GM21737 (cell line): ENCODE measurements around the gene ANO5.
"Not testable (repeated sequence)": the region's sequence is repeated elsewhere in the genome, so short reads cannot be mapped to it uniquely, and the experiment has no call there.

Experiments used
- ATAC-seq: cut with Tn5 transposase; IDR thresholded peaks from one replicate; pipeline ENCODE4 v1.9.1; 2021; ENCODE audit warnings: mild to moderate bottlenecking, moderate library complexity; ENCODE audit not compliant: unreplicated experiment

ANO5 gene

DNA sequence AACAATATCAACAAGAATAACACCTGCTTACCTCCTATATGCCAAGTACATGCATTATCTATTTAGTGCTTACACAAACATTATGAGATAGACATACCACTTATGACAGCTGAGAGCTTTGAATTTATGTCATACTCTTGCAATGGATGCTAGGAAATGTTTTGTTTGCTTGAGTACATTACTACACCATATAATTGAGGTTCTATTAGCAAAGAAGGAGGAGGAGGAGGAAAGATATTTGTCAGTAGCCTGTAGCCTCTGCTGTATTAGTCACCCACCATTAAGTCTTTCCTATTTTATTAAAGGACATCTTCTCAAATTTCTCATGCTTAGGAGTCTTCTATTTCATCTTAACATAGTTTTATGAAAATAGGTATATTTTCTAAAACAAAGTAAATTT lies 6.4 kb downstream of the ANO5 start:
- ATAC-seq: no peak

DNA sequence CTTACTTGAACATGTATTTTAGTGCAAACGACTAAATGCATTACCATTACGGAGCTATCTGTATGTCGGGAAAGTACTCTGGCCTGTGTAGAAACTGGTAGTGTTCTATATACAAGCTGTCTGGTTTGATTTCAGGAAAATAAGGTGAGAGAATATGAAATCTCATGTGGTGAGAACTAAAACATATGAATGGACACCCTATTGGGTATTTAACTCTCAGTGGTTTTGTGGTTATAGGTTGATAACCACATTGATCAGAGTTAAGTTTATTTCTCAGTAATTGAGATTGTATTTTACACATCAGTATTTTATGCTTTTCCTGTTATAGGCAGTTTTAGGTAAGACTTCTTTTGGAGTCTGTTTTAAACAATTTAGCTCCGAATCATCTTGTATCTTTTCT lies 10.4 kb downstream of the ANO5 start:
- ATAC-seq: no peak

DNA sequence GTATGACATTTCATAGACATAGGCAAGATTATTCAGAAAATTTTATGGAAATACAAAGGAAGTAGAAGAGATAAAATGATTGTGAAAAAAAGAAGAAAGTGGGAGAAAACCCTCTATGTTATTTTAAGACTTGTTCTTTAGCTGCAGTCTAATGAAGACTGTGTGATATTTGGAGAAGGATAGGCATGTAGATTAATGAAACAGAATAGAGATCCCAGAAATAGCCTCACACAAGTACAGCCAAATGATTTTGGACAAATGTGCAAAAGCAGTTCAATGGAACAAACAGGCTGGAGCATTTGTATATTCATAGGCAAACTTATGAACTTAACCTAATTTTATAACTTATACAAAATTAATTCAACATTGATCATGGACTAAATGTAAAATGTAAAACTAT lies 14.3 kb downstream of the ANO5 start:
- ATAC-seq: no peak

DNA sequence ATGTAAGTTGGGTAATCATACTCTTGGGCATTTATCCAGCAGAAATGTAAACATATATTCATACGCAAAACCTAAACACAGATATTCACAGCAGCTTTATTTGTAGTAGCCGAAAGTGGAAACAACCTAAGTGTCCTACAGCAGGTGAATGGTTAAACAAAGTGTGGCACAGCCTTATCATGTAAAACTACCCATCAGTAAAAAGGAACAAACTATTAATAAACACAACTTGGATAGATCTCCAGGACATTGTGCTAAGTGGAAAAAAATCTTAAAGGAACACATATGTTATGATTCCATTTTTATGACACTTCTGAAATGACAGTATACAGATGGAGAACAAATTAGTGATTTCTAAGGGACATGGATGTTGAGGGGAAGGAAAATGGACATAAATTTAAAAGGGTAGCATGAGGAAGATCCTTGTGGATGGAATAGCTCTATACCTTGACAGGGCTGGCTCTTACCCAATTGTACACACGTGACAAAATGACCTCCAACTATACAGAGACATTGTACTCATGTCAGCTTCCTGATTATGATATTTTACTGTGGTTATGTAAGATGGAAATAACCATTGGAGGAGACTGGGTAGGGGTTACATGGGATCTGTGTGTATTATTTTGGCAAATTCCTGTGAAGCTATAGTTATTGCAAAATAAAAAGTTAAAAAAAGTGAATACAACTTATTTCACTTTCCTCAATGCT lies 15.4 kb downstream of the ANO5 start:
- no peak for ATAC-seq

DNA sequence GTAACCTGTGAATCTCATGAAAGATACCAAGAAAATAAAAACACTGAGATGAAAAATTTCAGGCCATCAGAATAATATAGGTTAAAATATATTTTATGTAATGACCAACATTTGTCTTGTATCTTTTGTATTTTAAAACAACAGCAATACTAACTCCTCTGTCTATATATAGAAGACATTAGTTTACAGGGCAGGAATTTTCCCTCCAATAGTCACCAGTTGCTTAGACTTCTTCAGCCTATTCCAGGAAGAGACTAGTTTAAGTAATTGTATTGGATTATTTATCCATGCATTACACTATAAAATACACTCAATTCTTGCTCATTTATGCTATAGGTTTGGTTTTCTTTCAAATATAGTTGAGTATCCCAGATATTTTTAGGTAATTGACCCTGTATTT lies 24.1 kb downstream of the ANO5 start:
- ATAC-seq: no peak

DNA sequence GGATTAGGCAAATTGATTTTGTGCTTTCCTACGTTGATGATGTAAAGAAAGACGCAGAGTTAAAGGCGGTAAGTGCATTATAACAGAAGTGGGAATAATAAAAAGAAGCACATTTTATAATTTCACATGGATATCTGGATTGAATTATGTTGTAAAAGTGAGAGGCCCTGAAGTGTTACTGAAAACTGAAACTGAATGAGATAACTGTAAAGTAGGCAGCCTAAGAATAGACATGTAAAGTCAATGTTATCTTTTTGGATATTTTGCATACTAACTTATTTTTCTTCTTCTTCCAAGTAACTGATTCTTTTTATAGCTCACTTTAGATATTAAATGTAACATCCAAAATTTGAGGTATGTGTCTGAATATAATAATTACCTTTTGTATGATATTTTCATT lies 28.3 kb downstream of the ANO5 start:
- ATAC-seq: no peak

DNA sequence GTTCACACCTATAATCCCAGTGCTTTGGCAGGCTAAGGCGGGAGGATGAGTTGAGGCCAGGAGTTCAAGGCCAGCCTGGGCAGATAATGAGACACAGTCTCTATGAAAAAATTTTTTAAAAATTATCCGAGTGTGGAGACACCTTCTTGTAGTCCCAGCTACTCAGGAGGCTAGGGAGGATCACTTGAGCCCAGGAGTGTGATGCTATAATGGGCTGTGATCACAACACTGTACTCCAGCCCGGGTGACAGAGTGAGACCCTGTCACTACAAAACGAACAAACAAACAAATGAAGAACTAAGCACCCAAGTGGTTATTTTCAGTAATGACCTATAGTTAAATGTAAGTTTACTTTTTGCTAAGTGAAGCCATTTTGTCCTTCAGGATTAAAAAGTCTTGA lies 32.3 kb downstream of the ANO5 start:
- ATAC-seq: no peak

DNA sequence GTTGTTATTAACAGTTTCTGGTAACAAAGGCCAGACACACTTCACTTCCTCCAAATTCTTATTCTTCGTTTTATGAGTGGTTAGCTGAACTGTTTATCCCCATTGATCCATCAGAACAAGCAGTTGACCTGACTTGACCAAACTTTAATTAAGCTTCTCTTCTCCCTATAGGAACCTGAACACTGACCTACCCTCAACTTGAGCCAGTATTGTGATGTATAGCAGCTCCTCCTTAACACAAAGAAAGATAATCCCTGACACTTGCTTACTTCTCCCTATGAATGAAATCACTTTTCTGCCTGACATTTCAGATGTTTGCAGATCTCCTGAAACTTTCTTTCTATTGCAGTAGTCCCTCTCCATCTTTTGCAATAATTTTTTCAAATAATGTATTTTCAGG lies 41.9 kb downstream of the ANO5 start:
- no peak for ATAC-seq

DNA sequence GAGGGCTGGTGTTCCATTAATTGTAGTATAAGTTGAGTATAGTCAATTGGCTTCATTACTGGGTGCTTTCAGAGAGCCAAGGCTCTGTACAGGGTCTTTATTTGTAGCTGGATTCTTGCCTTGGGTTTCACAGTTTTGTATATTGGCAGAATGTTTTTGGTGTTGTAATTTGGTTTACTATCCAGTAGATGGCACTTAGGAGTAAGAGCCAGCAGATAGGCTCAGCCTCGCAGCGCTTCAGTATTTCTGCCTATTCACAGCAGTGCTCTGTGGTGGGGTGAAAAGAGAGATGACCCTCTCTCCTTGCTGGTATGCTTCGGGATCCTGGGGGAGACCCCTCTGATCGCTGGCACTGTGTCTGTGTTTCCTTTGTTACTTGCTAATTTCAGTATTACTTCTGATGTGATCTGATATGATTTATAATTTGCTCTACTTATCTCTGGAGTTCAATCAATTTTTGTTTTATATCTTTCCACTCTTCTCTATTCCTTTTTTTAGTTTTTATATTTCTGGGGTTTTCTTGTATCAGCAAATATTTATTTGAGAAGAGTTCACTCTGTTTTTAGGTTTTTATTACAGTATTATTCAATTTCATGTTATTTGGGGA lies 52.2 kb downstream of the ANO5 start:
- ATAC-seq: peak; percentile 95

DNA sequence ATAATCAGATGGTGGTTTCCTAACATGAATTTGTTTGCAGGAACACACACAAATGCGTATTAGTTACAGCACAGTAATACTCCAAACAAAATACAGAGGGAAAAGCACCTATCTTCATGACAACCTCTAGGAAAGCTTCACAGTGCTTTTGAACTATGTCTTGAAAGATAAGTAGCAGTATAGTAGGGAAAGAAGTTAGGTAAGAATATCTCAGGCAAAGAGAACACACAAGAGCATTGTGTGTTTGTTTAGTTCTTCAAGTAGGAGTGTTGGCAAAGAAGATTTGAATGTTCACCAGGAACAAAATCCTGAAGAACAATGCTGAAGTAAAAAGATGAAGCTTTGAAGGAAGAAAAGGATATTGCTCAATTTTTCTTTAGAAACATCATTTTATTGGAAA lies 54.1 kb downstream of the ANO5 start:
- no peak for ATAC-seq

DNA sequence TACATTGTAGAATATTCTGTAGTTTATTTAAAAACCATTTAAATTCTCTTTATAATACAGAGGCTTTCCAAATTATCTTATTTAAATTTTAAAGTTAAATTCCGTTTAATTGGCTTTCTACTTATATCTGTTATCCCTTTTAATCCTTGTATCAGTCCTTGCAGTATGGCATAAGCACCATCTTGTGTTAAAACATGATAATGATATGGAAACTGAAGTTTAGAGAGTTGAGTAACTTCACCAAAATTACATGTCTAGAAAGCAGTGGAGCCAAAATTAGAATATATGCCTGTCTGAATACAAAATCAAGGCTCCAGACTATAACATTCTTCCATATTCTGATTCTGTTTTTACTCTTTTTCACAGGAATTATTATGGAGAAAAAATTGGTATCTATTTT lies 57.0 kb downstream of the ANO5 start:
- no peak for ATAC-seq

DNA sequence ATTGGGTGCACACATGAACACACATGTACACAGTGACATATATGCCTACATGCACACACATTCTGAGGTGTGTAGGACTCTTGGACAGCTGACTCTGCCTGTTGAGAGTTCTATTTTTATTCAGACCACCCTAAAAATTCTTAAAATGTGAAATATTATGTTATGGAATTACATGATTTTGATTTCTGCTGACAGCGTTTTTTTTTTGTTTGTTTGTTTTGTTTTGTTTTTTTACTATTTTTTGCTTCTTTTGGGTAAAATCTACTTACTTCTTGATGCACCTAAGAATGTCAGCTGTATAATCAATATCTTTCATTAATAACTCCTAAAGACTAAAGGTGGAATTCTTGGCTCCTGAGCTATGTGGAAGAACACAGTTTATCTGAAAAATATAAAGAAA lies 64.0 kb downstream of the ANO5 start:
- no peak for ATAC-seq

DNA sequence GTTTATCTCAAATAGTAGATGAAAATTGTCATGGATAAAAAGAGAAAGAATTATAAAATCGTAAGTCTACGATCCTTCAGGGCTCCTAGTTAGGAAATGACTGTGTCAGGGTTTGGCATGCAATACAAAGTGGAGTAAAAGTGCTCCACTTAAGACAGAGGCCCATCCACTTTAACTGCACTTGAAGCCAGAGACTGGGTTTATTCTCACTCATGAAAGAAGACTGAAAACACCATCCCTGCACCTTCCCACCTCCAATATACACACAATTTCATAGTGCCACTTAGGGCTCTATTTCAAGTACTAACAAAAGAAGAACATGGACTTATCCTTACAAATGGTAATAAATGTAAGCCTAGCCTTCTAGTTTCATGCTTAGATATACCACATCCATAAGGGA lies 70.7 kb downstream of the ANO5 start:
- ATAC-seq: no peak

DNA sequence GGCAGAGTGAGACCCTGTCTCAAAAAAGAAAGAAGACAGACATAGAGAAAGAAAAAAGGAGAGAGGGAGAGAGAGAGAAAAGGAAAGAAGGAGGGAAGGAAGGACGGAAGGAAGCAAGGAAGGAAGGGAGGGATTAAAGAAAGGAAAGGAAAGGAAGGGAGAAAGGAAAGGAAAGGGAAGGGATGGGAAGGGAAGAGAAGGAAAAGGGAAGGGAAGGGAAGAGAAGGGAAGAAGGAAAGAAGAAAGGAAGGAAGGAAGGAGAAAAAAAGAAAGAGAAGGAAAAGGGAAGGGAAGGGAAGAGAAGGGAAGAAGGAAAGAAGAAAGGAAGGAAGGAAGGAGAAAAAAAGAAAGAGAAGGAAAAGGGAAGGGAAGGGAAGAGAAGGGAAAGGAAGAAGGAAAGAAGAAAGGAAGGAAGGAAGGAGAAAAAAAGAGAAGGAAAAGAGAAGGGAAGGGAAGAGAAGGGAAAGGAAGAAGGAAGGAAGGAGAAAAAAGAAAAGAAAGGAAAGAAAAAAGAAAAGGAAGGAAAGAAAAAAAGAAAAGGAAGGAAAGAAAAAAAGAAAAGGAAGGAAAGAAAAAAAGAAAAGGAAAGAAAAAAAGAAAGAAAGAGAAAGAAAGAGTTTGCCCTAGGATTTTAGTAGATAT lies 76.2 kb downstream of the ANO5 start:
- ATAC-seq: not testable (repeated sequence)

DNA sequence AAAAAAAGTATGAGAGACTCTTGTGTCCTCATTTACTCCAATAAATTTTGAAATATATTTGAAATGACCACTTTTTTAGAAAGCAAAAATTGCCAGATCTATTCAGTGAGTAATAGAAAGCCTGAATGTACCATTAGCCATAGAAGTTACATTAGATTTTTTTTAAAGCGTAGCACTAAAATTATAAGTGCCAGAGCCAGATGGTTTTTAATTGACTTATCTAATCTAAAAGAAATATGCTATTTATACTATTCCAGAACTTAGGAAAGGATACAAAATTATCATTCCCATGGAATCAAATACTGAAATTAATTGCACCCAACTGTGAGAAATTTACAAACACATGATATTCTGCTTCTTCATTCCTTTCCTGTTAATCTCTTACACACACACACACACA lies 80.9 kb downstream of the ANO5 start:
- no peak for ATAC-seq

DNA sequence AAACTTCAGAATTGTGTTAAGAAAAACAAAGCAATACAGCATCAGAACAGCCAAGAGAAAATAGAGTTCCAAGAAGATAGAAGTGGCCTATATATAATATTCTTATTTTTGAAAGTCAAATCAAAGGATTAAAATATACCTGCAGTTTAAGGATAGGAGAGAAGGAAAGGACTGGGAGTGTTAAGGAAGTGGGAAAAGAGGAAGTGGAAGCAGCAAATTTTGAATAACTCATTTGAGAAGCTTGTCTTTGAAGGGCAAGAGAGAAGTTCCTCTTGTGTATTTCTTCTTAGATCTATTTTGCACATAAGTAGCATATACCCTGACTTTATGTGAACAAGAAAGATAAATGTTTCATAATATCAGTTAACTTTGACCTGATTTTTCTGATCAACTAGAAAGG lies 82.7 kb downstream of the ANO5 start:
- no peak for ATAC-seq

DNA sequence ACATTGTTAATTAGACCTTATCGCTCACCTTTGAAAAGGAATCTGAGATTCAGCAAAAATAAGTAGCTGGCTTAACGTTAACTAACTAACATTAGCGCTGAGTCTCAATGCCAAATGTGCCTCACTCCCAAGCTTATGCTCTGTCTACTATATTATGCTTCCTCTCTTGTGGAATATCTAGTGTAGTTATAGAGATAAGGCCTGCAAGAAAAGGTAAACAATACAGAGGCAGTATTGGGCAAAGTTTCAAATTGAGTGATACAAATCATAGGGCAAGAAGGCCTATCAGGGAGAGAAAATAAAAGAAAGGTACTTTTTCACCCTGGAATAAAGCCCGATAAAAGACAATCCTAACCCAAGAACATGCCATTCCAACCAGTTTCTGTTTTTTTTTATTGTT lies 83.7 kb downstream of the ANO5 start:
- no peak for ATAC-seq

DNA sequence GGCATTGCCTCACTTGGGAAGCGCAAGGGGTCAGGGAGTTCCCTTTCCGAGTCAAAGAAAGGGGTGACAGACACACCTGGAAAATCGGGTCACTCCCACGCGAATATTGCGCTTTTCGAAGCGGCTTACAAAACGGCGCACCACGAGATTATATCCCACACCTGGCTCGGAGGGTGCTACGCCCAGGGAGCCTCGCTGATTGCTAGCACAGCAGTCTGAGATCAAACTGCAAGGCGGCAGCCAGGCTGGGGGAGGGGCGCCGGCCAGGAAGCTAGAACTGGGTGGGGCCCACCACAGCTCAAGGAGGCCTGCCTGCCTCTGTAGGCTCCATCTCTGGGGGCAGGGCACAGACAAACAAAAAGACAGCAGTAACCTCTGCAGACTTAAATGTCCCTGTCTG lies 92.1 kb downstream of the ANO5 start:
- not testable (repeated sequence) for ATAC-seq

DNA sequence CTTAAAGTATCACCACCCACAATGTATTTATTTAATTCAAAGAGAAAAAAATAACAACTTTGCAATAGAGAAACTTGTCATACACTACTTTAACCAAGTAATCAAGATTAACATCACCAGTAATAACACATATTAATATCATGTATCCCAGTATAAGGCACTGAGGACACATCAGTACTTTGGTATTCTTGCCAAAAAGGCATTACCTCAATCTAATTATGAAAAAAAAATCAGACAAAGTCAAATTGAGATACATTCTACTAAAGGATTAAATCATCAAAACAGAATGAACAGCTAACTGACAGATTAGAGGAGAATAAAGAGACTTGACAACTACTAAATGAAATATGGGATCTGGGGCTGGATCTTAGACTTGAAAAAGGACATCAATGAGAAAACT lies 109.5 kb downstream of the ANO5 start:
- no peak for ATAC-seq

DNA sequence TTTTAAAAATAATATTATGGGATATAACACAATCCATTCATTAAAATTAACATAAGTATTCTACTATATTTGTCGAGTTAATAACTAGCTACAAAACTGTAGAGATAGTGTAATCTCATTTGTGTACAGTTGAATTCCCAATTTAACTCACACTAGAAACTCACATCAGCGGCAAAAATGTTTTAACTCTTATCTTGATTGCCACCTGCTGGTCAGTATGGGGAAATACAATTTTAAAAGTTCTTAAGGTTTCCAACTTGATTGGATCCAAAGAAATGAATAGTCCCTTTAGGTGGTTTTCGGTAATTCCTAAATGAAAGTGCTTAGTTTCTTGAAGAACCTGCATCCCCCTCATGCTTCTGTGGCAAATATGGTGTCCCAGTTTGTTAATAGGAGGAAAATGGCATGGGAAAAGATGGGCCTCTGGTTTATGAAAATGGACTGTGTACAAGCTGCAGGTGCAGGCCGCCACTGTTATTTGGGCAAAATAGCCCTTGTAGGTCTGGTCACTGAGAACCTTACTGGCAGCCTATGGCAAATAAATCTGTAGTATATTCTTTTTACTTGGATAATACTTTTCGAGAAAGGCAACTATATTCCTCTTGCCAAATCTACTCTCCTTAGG lies 111.6 kb downstream of the ANO5 start:
- no peak for ATAC-seq

DNA sequence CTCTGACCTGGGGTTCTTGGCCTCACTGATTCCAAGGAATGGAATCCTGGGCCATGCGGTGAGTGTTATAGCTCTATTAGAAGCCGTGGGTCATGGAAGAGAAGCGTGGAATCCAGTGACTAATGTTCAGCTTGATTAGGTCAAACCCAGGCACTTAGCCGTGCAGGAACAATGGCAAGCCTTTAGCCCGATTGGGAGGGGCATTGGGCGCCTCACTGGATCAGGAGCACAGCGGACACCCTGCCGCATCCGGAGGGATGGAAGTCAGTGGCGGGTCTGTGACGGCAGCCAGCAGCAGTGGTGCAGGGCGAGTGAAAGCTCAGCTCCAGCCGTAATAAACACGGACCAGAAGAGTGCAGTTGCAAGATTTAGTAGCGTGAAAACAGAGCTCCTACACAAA lies 124.8 kb downstream of the ANO5 start:
- no peak for ATAC-seq

DNA sequence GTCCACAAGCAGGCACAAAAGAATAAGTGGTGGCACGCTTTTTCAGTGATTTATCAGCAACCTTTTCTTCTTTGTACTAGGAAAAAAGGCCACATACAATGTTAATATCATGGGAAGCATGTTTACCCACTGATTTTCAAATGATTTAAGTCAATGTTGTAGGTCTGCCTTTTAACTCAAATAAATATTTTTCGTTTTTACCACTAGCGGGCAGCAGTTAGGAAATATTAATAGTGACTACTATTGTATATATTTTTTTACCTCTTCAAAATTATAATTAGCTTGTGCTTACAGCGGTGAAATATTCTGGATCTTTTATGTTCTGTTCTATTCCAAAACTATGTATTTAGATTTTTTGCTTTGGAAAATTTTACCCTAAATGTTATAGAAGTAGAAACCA lies 138.9 kb downstream of the ANO5 start:
- ATAC-seq: no peak
